RWPE2 (cell line): ENCODE results near the gene TMTC1.

Source experiments
- ATAC-seq: fragments of 200-7000 bp; cut with Tn5 transposase; 3 replicates; pipeline ENCODE4 v1.9.1; 2021; ENCODE audit warnings: low read depth
- DNase-seq: peaks from one replicate; pipeline ENCODE4 v3.0.0-alpha.2; 2020; ENCODE audit warnings: low spot score
- H3K27ac ChIP-seq: fragments of 450-650 bp; 2 replicates; pipeline ENCODE4 v1.5.1; 2017; ENCODE audit warnings: mild to moderate bottlenecking; ENCODE audit not compliant: poor library complexity, severe bottlenecking
- H3K27me3 ChIP-seq: fragments of 250-450 bp; sonication (Bioruptor Pico); 2 replicates; pipeline ENCODE4 v1.5.1; 2021; ENCODE audit warnings: mild to moderate bottlenecking, moderate library complexity; ENCODE audit not compliant: insufficient read depth, poor library complexity, severe bottlenecking
- H3K36me3 ChIP-seq: fragments of 250-450 bp; sonication (Bioruptor Pico); 2 replicates; pipeline ENCODE4 v1.5.1; 2020; ENCODE audit warnings: low read depth, mild to moderate bottlenecking, moderate library complexity
- H3K4me1 ChIP-seq: fragments of 250-450 bp; sonication (Bioruptor Pico); 2 replicates; pipeline ENCODE4 v1.5.1; 2021; ENCODE audit warnings: mild to moderate bottlenecking, moderate library complexity; ENCODE audit not compliant: insufficient read depth, poor library complexity, severe bottlenecking
- H3K4me3 ChIP-seq: fragments of 250-450 bp; sonication (Bioruptor Pico); 2 replicates; pipeline ENCODE4 v1.5.1; 2021; ENCODE audit warnings: mild to moderate bottlenecking, moderate library complexity; ENCODE audit not compliant: severe bottlenecking
- H3K9me3 ChIP-seq: fragments of 250-450 bp; sonication (Bioruptor Pico); 2 replicates; pipeline ENCODE4 v1.5.1; 2021; ENCODE audit warnings: mild to moderate bottlenecking, moderate library complexity; ENCODE audit not compliant: severe bottlenecking
- CTCF ChIP-seq: fragments of 450-650 bp; IDR thresholded peaks from one replicate; pipeline ENCODE4 v1.5.1; 2017; ENCODE audit warnings: mild to moderate bottlenecking, moderate library complexity; ENCODE audit not compliant: poor library complexity, severe bottlenecking

The TMTC1 gene

GRCh38 chr12:29752121-29752520 lies 31.6 kb downstream of the TMTC1 start:
- TF ChIP-seq CTCF: no peak
- H3K4me3 ChIP-seq: no peak overlapping the region
- no peaks in the 10 kb centered on the region for H3K27me3 ChIP-seq
- H3K27ac ChIP-seq: no peak overlapping the region
- no peaks in the 10 kb centered on the region for H3K4me1 ChIP-seq
- ATAC-seq (no peak), DNase-seq (no peak)
- no peaks in the 10 kb centered on the region for H3K36me3 ChIP-seq
- H3K9me3 ChIP-seq: no peaks in the 10 kb centered on the region

GRCh38 chr12:29751676-29752075 lies 32.1 kb downstream of the TMTC1 start:
- no peak overlapping the region for H3K27ac ChIP-seq
- H3K4me3 ChIP-seq: no peak overlapping the region
- TF ChIP-seq CTCF: no peak
- no peak for ATAC-seq
- H3K9me3 ChIP-seq: no peaks in the 10 kb centered on the region
- no peaks in the 10 kb centered on the region for H3K36me3 ChIP-seq
- H3K4me1 ChIP-seq: no peaks in the 10 kb centered on the region
- H3K27me3 ChIP-seq: no peaks in the 10 kb centered on the region
- no peak for DNase-seq

GRCh38 chr12:29750928-29751220 lies 32.9 kb downstream of the TMTC1 start:
- no peak overlapping the region for H3K4me3 ChIP-seq
- H3K36me3 ChIP-seq: no peaks in the 10 kb centered on the region
- H3K9me3 ChIP-seq: no peaks in the 10 kb centered on the region
- no peak for TF ChIP-seq CTCF
- DNase-seq (no peak), ATAC-seq (no peak)
- no peaks in the 10 kb centered on the region for H3K27me3 ChIP-seq
- no peaks in the 10 kb centered on the region for H3K4me1 ChIP-seq
- no peak overlapping the region for H3K27ac ChIP-seq

GRCh38 chr12:29750131-29750927 lies 33.4 kb downstream of the TMTC1 start:
- ATAC-seq: no peak
- no peak overlapping the region for H3K27ac ChIP-seq
- no peaks in the 10 kb centered on the region for H3K27me3 ChIP-seq
- H3K4me1 ChIP-seq: no peaks in the 10 kb centered on the region
- H3K9me3 ChIP-seq: no peaks in the 10 kb centered on the region
- TF ChIP-seq CTCF: no peak
- no peaks in the 10 kb centered on the region for H3K36me3 ChIP-seq
- no peak overlapping the region for H3K4me3 ChIP-seq
- DNase-seq: no peak

GRCh38 chr12:29744365-29744764 lies 39.4 kb downstream of the TMTC1 start:
- H3K36me3 ChIP-seq: no peaks in the 10 kb centered on the region
- H3K4me1 ChIP-seq: peaks cover 37% of the 10 kb centered on the region
- no peak overlapping the region for H3K4me3 ChIP-seq
- TF ChIP-seq CTCF: no peak
- peak overlapping the region; percentile 93 for H3K27ac ChIP-seq
- no peak for ATAC-seq
- no peaks in the 10 kb centered on the region for H3K9me3 ChIP-seq
- H3K27me3 ChIP-seq: no peaks in the 10 kb centered on the region
- DNase-seq: no peak
